GM10266 (cell line): Measurements from ENCODE around the gene USP28.
"Not testable (repeated sequence)": the region's sequence is repeated elsewhere in the genome, so short reads cannot be mapped to it uniquely, and the experiment has no call there.

Source experiments
- DNase-seq: peaks from one replicate; pipeline ENCODE4 v3.0.0; 2012; ENCODE audit errors: extremely low spot score
- TF ChIP-seq, protein P1 (sequence below): IDR thresholded peaks from 2 replicates; pipeline ENCODE4 v1.5.1; 2012; ENCODE audit warnings: mild to moderate bottlenecking, low read depth; ENCODE audit not compliant: control insufficient read depth, insufficient read depth; ENCODE audit errors: missing control alignments

The USP28 gene

DNA sequence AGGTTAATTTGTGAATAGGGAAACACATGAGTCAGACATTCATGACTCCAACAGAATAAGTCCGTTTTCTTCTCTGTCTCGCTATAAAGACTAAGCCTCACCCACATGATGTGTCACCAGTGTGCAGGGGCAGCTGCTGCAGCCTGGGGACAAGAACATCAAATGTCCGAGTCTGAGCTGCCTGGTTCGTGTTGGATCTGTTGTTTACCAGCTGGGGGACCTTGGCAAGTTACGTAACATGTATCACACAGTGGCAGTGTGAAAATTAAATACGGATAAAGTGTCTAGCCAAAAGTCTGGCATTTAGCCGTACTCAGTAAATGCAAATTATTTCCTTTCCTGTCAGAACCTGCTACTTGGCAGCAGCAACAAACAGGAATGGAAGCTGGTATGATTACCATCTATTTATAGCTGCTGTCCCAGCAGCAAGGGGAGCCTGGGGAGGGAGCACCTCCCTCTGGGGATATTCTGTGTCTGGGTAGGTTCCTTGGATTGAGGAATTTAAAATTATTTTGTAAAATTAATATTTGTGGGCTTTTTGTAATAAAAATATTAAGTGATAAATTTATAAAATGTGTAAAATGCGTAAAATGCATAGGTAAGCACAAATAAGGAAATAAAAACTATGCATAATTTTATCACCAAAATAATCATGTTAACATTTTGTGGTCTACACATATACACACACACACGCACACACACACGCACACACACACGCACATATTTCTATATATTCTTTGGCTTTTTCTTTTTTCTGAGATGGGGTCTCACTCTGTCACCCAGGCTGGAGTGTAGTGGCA lies 97.1 kb downstream of the USP28 start:
- TF ChIP-seq, protein P1, sequence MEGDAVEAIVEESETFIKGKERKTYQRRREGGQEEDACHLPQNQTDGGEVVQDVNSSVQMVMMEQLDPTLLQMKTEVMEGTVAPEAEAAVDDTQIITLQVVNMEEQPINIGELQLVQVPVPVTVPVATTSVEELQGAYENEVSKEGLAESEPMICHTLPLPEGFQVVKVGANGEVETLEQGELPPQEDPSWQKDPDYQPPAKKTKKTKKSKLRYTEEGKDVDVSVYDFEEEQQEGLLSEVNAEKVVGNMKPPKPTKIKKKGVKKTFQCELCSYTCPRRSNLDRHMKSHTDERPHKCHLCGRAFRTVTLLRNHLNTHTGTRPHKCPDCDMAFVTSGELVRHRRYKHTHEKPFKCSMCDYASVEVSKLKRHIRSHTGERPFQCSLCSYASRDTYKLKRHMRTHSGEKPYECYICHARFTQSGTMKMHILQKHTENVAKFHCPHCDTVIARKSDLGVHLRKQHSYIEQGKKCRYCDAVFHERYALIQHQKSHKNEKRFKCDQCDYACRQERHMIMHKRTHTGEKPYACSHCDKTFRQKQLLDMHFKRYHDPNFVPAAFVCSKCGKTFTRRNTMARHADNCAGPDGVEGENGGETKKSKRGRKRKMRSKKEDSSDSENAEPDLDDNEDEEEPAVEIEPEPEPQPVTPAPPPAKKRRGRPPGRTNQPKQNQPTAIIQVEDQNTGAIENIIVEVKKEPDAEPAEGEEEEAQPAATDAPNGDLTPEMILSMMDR = no peak
- DNase-seq = no peak

DNA sequence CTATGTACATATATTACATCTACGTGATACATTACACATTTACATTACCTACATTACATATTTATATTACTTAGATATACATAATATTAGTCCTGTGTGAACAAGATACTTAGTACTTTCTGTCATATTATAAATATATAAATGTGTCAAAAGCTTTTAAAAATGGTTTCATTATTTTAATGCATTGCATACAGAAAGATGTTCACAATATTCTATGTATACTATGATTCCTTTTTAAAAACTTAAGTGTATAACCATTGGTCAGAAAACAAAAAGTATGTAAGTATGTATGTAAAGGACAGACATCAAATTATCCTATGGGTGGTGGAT lies 101.2 kb downstream of the USP28 start:
- DNase-seq = no peak
- TF ChIP-seq, protein P1 = no peak

DNA sequence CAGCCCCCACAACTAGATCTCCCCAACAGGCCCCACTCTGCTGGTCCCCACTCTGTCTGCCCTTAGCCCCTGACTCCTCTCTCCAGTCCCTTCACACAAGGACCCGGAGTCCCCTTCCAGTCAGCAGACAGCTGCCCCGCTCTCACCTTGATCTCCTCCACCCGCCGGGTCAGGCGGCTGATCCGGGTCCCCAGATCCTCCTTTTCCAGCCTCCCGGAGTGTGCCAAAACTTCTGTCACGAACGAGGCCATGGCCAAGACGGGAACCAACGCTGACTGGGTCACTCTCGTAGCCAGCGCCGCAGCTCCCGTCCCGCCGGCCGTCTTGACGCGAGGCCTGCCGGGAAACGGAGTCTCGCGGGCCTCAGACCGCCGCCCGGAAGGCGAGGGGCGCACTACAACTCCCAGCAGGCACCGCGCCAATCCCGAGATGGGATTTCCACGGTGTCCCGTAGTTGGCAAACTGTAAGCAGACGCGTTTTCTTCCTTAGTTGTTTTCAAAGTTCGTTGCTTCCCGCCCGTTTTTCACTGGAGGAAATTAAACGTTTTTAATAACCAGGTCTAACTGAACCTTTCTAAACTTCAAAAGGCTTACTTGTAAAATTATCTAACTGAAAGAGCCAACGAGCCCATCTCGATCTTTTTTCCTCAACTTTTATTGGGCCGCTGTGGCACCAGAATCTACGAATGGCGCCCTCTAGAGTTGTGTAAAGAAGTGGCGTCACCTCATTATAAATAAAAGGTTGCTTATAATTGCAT lies 101.8 kb downstream of the USP28 start, which contains the start of gene ZW10:
TSS of gene ZW10 (minus strand) at position 277 of the 758 bp plus-strand sequence. CDS start at position 251, 26 bp downstream.
- TF ChIP-seq, protein P1 = peak; percentile 73
- peak; percentile 87 for DNase-seq

DNA sequence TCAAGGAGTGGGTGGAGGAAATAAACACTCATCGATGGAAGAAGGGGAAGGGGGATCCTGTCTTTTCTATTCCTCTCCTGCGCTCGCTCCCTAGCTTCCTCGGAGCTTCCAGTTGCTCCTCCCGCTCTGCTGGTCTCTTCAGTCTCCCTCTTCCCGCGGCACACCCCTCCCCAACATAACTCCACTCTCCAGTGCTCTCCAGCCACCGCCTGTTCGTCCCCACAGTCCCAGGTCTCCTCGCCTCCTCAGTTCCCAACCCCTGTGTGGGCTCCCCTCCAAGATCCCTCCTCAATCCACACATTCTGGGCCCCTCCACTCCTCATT lies 102.3 kb downstream of the USP28 start:
- TF ChIP-seq, protein P1 = no peak
- no peak for DNase-seq

DNA sequence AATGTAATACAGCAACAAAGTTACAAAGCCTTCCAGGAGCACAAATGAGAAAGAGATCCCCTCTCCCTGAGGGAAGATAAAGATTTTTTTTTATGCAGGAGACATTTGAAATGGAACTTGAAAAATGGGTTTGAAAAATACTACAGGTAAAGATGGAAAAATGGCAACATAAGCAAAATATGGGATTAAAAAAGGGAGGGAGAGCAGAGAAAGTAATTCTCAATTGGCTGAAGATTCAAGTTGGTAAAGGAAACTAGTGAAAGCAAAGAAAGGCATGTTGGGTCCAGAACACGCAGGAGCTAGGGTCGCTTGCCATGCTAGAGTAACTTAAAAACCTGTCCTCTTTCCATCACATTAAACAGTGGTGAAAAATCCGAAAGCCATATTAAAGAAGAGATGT lies 103.4 kb downstream of the USP28 start:
- TF ChIP-seq, protein P1 = no peak
- no peak for DNase-seq

DNA sequence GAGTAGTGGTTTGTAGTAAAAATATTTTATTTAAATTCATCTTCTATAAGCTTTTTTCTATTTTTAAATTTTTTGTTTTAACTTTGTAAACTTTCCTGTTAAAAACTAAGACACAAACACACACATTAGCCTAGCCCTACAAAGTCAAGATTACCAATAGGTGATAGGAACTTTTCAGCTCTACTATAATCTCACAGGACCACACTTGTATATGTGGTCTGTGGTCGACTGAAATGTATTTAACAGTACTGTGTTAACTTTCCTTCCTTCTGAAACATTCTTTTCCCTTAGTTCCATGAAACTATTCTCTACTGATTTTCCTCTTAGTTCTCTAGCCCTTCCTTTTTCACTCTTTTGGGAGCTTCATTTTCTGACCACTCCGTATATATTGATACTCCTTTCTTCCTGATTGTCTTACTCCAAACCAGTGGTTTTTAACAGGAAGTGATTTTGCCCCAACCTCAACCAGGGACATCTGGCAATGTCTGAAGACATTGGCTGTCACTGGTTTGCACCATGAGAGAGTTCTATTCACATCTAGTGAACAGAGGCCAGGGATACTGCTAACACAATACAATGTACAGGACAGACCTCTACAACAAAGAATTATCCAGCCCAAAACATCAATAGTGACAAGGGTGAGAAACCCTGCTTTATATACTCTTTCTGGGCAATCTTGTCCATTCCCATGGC lies 110.7 kb downstream of the USP28 start:
- no peak for DNase-seq
- TF ChIP-seq, protein P1 = no peak

DNA sequence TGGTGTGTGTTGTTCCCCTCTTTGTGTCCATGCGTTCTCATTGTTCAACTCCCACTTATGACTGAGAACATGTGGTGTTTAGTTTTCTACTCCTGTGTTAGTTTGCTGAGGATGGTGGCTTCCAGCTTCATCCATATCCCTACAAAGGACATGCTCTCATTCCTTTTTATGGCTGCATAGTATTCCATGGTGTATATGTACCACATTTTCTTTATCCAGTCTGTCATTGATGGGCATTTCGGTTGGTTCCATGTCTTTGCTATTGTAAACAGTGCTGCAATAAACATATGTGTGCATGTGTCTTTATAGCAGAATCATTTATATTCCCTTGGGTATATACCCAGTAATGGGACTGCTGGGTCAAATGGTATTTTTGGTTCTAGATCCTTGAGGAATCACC lies 112.3 kb downstream of the USP28 start:
- DNase-seq = not testable (repeated sequence)
